ENCODE results near the gene RB1.

GRCh38 chr13:48299591-48299990 lies 4.0 kb upstream of the RB1 start:
- TF ChIP-seq CTCF (conservative IDR thresholded peaks at IDR 0.05; ENCODE audit: low read depth, low read length) (no peak), EZH2 (IDR thresholded peaks at IDR 0.05; ENCODE audit: borderline replicate concordance, low read depth, low read length, poor library complexity, severe bottlenecking) (no peak)

Data from A673 (cell line).